SKM-1 treated with dmso at 0.1 percent for 144 hours (cell line): Measurements from ENCODE around the gene SLC25A22.

Source experiments
- DNase-seq: peaks from one replicate; lab custom pipeline; 2025; ENCODE audit not compliant: unreplicated experiment; lab: John Stamatoyannopoulos, UW

The SLC25A22 gene

GRCh38 chr11:798093-798713 is at the start of gene SLC25A22:
TSS of gene SLC25A22 (minus strand) at chr11:798281. CDS start at chr11:795006, 3,275 bp downstream.
- DNase-seq, result peak; percentile 74

GRCh38 chr11:847876-848275 is 49.8 kb upstream of the SLC25A22 start:
- no peak for DNase-seq

GRCh38 chr11:846496-847098 is 48.5 kb upstream of the SLC25A22 start:
- no peak for DNase-seq

- DNase-seq, result no peak
Observed at GRCh38 chr11:845872-846495, 47.9 kb upstream of the SLC25A22 start.

GRCh38 chr11:844693-845644 is 46.9 kb upstream of the SLC25A22 start:
- DNase-seq, result no peak

GRCh38 chr11:843818-844692 is 46.0 kb upstream of the SLC25A22 start:
- peak; percentile 41 for DNase-seq

- DNase-seq, result no peak
Observed at GRCh38 chr11:843086-843734, 45.1 kb upstream of the SLC25A22 start.

- DNase-seq, result peak; percentile 71
Observed at GRCh38 chr11:842370-843002, 44.4 kb upstream of the SLC25A22 start, which contains the start of the genes POLR2L and TSPAN4. TSS of gene POLR2L (minus strand) at chr11:842529. CDS start at chr11:842508, 21 bp downstream. TSS of gene TSPAN4 (plus strand) at chr11:842852. CDS start at chr11:850305, 7,453 bp downstream.

- DNase-seq, result no peak
Observed at GRCh38 chr11:841981-842369, 43.9 kb upstream of the SLC25A22 start.

- DNase-seq, result peak; percentile 45
Observed at GRCh38 chr11:839875-840617, 42.0 kb upstream of the SLC25A22 start.

- no peak for DNase-seq
Observed at GRCh38 chr11:839280-839623, 41.2 kb upstream of the SLC25A22 start.

- DNase-seq, result no peak
Observed at GRCh38 chr11:838441-839279, 40.6 kb upstream of the SLC25A22 start.

GRCh38 chr11:837990-838307 is 39.9 kb upstream of the SLC25A22 start:
- DNase-seq, result no peak

- no peak for DNase-seq
Observed at GRCh38 chr11:837189-837989, 39.3 kb upstream of the SLC25A22 start.

- DNase-seq, result no peak
Observed at GRCh38 chr11:836700-837099, 38.6 kb upstream of the SLC25A22 start.

GRCh38 chr11:836274-836673 is 38.2 kb upstream of the SLC25A22 start:
- DNase-seq, result no peak
